ENCODE measurements around the gene TLE4. TPM values are rescaled to one million over a fixed set of nuclear protein-coding genes. Genes with fewer than 3 reads are reported as not detected.

Gene TLE4
- total and polyA plus RNA-seq, 2 experiments from 2014 or later = 45.8 to 72.9 TPM

DNA sequence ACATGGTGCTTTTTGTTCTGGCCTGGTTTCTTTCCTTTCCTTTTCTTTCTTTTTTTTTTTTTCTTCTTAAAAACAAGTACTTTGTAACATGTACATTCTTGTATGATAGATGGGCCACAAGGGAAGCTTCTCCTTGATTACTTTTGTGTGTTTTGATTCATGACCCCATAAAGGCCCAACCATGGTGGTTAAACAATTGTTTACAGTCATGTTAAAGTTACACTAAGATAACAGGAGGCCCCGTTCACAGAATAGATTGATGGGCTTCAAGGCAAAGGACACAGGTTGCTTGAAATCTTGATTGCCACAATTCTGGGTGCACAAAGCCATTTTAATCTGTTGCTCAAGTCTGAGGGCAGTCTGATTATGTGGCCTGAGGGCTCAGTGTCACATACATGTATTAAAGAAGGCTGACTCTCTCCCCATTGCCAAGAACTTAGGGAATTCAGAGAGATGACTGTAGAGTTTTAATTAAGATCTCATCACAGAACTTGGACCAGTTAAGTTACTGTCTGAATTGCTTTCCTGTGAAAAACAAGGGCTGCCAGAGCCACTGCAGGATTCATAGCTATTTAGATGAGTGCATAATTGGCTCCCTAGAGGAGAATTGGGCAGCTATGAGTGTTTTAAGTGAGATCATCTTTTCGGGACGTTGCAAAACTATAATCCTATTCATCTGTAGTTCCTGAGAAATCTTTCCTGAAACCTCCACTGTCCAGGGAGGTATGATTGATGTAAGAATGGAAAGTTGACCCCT, 163.4 kb downstream of the TLE4 start:
- Mint-ChIP-seq H3K36me3 (ENCODE audit: low read depth) (peaks cover 6% of the 10 kb centered on the region; the same call in 2 of the 3 replicates), H3K4me1 (no peaks in the 10 kb centered on the region), H3K9me3 (no peaks in the 10 kb centered on the region; the same call in 2 of the 3 replicates), H3K4me3 (no peak overlapping the region), H3K27ac (no peak overlapping the region), H3K27me3 (ENCODE audit: insufficient read depth, low read depth, poor library complexity) (peaks cover 11% of the 10 kb centered on the region)
- DNase-seq (ENCODE audit: low spot score) = no peak
- no peak for ATAC-seq
- Histone ChIP-seq H3K4me1 (ENCODE audit: insufficient read depth) (no peaks in the 10 kb centered on the region), H3K36me3 (ENCODE audit: insufficient read depth) (no peaks in the 10 kb centered on the region), H3K9me2 (ENCODE audit: insufficient read depth) (peaks cover 6% of the 10 kb centered on the region), H3K4me2 (no peak overlapping the region), H3K79me2 (replicated peaks; ENCODE audit: insufficient read depth) (no peaks in the 10 kb centered on the region), H3K4me3 (no peak overlapping the region), H2AFZ (no peak overlapping the region), H4K20me1 (replicated peaks; ENCODE audit: insufficient read depth) (no peaks in the 10 kb centered on the region), H3K27ac (ENCODE audit: low read depth) (no peak overlapping the region), H3F3A (replicated peaks; ENCODE audit: low read depth) (no peaks in the 10 kb centered on the region), H3K27me3 (ENCODE audit: insufficient read depth) (no peaks in the 10 kb centered on the region)
- TF ChIP-seq, protein P1, sequence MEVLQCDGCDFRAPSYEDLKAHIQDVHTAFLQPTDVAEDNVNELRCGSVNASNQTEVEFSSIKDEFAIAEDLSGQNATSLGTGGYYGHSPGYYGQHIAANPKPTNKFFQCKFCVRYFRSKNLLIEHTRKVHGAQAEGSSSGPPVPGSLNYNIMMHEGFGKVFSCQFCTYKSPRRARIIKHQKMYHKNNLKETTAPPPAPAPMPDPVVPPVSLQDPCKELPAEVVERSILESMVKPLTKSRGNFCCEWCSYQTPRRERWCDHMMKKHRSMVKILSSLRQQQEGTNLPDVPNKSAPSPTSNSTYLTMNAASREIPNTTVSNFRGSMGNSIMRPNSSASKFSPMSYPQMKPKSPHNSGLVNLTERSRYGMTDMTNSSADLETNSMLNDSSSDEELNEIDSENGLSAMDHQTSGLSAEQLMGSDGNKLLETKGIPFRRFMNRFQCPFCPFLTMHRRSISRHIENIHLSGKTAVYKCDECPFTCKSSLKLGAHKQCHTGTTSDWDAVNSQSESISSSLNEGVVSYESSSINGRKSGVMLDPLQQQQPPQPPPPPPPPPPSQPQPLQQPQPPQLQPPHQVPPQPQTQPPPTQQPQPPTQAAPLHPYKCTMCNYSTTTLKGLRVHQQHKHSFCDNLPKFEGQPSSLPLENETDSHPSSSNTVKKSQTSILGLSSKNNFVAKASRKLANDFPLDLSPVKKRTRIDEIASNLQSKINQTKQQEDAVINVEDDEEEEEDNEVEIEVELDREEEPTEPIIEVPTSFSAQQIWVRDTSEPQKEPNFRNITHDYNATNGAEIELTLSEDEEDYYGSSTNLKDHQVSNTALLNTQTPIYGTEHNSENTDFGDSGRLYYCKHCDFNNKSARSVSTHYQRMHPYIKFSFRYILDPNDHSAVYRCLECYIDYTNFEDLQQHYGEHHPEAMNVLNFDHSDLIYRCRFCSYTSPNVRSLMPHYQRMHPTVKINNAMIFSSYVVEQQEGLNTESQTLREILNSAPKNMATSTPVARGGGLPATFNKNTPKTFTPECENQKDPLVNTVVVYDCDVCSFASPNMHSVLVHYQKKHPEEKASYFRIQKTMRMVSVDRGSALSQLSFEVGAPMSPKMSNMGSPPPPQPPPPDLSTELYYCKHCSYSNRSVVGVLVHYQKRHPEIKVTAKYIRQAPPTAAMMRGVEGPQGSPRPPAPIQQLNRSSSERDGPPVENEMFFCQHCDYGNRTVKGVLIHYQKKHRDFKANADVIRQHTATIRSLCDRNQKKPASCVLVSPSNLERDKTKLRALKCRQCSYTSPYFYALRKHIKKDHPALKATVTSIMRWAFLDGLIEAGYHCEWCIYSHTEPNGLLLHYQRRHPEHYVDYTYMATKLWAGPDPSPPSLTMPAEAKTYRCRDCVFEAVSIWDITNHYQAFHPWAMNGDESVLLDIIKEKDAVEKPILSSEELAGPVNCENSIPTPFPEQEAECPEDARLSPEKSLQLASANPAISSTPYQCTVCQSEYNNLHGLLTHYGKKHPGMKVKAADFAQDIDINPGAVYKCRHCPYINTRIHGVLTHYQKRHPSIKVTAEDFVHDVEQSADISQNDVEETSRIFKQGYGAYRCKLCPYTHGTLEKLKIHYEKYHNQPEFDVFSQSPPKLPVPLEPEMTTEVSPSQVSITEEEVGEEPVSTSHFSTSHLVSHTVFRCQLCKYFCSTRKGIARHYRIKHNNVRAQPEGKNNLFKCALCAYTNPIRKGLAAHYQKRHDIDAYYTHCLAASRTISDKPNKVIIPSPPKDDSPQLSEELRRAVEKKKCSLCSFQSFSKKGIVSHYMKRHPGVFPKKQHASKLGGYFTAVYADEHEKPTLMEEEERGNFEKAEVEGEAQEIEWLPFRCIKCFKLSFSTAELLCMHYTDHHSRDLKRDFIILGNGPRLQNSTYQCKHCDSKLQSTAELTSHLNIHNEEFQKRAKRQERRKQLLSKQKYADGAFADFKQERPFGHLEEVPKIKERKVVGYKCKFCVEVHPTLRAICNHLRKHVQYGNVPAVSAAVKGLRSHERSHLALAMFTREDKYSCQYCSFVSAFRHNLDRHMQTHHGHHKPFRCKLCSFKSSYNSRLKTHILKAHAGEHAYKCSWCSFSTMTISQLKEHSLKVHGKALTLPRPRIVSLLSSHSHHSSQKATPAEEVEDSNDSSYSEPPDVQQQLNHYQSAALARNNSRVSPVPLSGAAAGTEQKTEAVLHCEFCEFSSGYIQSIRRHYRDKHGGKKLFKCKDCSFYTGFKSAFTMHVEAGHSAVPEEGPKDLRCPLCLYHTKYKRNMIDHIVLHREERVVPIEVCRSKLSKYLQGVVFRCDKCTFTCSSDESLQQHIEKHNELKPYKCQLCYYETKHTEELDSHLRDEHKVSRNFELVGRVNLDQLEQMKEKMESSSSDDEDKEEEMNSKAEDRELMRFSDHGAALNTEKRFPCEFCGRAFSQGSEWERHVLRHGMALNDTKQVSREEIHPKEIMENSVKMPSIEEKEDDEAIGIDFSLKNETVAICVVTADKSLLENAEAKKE (CRISPR knock-in tag; IDR thresholded peaks at IDR 0.05) = no peak
- TF ChIP-seq EZH2 (IDR thresholded peaks at IDR 0.05; ENCODE audit: low read depth, unreplicated experiment) (no peak), NANOG (IDR thresholded peaks at IDR 0.05; ENCODE audit: borderline replicate concordance) (no peak), ZNF331 (CRISPR knock-in tag; IDR thresholded peaks at IDR 0.05; ENCODE audit: low read depth) (no peak), STAT1 (IDR thresholded peaks at IDR 0.05; ENCODE audit: unreplicated experiment) (no peak), CREB1 (CRISPR knock-in tag; IDR thresholded peaks at IDR 0.05; ENCODE audit: low read depth) (no peak), EZH2phosphoT487 (IDR thresholded peaks at IDR 0.05; ENCODE audit: unreplicated experiment) (no peak), JUNB (IDR thresholded peaks at IDR 0.05; ENCODE audit: unreplicated experiment) (no peak), ZNF114 (CRISPR knock-in tag; IDR thresholded peaks at IDR 0.05) (no peak), POLR2AphosphoS5 (IDR thresholded peaks at IDR 0.05; ENCODE audit: low read depth) (no peak)
- TF ChIP-seq, protein P2, sequence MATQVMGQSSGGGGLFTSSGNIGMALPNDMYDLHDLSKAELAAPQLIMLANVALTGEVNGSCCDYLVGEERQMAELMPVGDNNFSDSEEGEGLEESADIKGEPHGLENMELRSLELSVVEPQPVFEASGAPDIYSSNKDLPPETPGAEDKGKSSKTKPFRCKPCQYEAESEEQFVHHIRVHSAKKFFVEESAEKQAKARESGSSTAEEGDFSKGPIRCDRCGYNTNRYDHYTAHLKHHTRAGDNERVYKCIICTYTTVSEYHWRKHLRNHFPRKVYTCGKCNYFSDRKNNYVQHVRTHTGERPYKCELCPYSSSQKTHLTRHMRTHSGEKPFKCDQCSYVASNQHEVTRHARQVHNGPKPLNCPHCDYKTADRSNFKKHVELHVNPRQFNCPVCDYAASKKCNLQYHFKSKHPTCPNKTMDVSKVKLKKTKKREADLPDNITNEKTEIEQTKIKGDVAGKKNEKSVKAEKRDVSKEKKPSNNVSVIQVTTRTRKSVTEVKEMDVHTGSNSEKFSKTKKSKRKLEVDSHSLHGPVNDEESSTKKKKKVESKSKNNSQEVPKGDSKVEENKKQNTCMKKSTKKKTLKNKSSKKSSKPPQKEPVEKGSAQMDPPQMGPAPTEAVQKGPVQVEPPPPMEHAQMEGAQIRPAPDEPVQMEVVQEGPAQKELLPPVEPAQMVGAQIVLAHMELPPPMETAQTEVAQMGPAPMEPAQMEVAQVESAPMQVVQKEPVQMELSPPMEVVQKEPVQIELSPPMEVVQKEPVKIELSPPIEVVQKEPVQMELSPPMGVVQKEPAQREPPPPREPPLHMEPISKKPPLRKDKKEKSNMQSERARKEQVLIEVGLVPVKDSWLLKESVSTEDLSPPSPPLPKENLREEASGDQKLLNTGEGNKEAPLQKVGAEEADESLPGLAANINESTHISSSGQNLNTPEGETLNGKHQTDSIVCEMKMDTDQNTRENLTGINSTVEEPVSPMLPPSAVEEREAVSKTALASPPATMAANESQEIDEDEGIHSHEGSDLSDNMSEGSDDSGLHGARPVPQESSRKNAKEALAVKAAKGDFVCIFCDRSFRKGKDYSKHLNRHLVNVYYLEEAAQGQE (IDR thresholded peaks at IDR 0.05; ENCODE audit: unreplicated experiment) = no peak
- TF ChIP-seq, protein P3, sequence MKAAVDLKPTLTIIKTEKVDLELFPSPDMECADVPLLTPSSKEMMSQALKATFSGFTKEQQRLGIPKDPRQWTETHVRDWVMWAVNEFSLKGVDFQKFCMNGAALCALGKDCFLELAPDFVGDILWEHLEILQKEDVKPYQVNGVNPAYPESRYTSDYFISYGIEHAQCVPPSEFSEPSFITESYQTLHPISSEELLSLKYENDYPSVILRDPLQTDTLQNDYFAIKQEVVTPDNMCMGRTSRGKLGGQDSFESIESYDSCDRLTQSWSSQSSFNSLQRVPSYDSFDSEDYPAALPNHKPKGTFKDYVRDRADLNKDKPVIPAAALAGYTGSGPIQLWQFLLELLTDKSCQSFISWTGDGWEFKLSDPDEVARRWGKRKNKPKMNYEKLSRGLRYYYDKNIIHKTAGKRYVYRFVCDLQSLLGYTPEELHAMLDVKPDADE (IDR thresholded peaks at IDR 0.05) = no peak
- TF ChIP-seq, protein P4, sequence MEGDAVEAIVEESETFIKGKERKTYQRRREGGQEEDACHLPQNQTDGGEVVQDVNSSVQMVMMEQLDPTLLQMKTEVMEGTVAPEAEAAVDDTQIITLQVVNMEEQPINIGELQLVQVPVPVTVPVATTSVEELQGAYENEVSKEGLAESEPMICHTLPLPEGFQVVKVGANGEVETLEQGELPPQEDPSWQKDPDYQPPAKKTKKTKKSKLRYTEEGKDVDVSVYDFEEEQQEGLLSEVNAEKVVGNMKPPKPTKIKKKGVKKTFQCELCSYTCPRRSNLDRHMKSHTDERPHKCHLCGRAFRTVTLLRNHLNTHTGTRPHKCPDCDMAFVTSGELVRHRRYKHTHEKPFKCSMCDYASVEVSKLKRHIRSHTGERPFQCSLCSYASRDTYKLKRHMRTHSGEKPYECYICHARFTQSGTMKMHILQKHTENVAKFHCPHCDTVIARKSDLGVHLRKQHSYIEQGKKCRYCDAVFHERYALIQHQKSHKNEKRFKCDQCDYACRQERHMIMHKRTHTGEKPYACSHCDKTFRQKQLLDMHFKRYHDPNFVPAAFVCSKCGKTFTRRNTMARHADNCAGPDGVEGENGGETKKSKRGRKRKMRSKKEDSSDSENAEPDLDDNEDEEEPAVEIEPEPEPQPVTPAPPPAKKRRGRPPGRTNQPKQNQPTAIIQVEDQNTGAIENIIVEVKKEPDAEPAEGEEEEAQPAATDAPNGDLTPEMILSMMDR (conservative IDR thresholded peaks at IDR 0.05; ENCODE audit: low read depth in 2 of 2) = no peak

All from GM23338 (cell line).